K562 (cell line): ENCODE measurements around the gene CCNJL. TPM values are rescaled to one million over a fixed set of nuclear protein-coding genes. Genes with fewer than 3 reads are reported as not detected.
A peak's percentile ranks its signal among the peaks of the same experiment; 100 is the strongest.

Source experiments
- CHD2 ChIP-seq: IDR thresholded peaks from 2 replicates; pipeline ENCODE4 v1.6.1; 2011; ENCODE audit warnings: low read depth, low read length
- ERF ChIP-seq: fragments of 450-650 bp; formaldehyde crosslinking; IDR thresholded peaks from 2 replicates; pipeline ENCODE4 v1.4.0; 2020; ENCODE audit warnings: mild to moderate bottlenecking, mixed read lengths
- HDGF ChIP-seq: fragments of 450-650 bp; IDR thresholded peaks from 2 replicates; pipeline ENCODE4 v1.6.1; 2016
- HEY1 ChIP-seq: fragments of 250-450 bp; sonication (Bioruptor Pico); IDR thresholded peaks from 2 replicates; pipeline ENCODE4 v1.5.0; 2020; ENCODE audit warnings: mild to moderate bottlenecking, moderate library complexity, borderline replicate concordance
- HMBOX1 ChIP-seq: sonication (generic); IDR thresholded peaks from 2 replicates; pipeline ENCODE4 v1.6.1; 2016
- HNRNPK ChIP-seq: fragments of 200-400 bp; formaldehyde crosslinking; IDR thresholded peaks from one replicate; pipeline ENCODE4 v1.6.1; 2018; ENCODE audit warnings: mild to moderate bottlenecking, low read depth, low read length; ENCODE audit not compliant: poor library complexity, severe bottlenecking
- MBD1 ChIP-seq: fragments of 250-450 bp; sonication (Bioruptor Pico); IDR thresholded peaks from 2 replicates; pipeline ENCODE4 v1.8.0; 2022; ENCODE audit warnings: inconsistent platforms
- MYNN ChIP-seq, 2 experiments: sonication (generic); formaldehyde crosslinking in 1 of 2; IDR thresholded peaks; 2 replicates each; pipeline versions ENCODE4 v1.5.0 to v1.6.1; 2016 to 2020; ENCODE audit warnings: antibody characterized with exemption in 1 of 2, missing genetic modification reagents in 1 of 2
- NELFE ChIP-seq: IDR thresholded peaks from 2 replicates; pipeline ENCODE4 v1.6.1; 2011; ENCODE audit warnings: mild to moderate bottlenecking; ENCODE audit not compliant: insufficient read depth, insufficient read length
- NRF1 ChIP-seq, 2 experiments: fragments of 450-650 bp; IDR thresholded peaks in 1 of 2; conservative IDR thresholded peaks in 1 of 2; 2 replicates each; pipeline ENCODE4 v1.6.1; 2014; ENCODE audit warnings: mild to moderate bottlenecking in 2 of 2
- PBX2 ChIP-seq, 2 experiments: IDR thresholded peaks in 1 of 2; conservative IDR thresholded peaks in 1 of 2; 2 replicates each; pipeline ENCODE4 v1.6.1; 2016; ENCODE audit warnings: low read depth in 2 of 2, mild to moderate bottlenecking in 1 of 2, missing compliant biosample characterization in 1 of 2, missing genetic modification characterization in 1 of 2, moderate library complexity in 1 of 2
- PHF20 ChIP-seq: fragments of 450-650 bp; IDR thresholded peaks from 2 replicates; pipeline ENCODE4 v1.6.1; 2018; ENCODE audit not compliant: partially characterized antibody
- ZFP91 ChIP-seq: sonication (generic); formaldehyde crosslinking; IDR thresholded peaks from 2 replicates; pipeline ENCODE4 v1.8.0; 2022; ENCODE audit warnings: mild to moderate bottlenecking, missing genetic modification reagents
- ZNF232 ChIP-seq: sonication (generic); formaldehyde crosslinking; IDR thresholded peaks from 2 replicates; pipeline ENCODE4 v1.8.0; 2022; ENCODE audit warnings: mild to moderate bottlenecking, missing genetic modification reagents
- ZNF76 ChIP-seq: fragments of 250-450 bp; sonication (Bioruptor Pico); IDR thresholded peaks from 2 replicates; pipeline ENCODE4 v1.4.0; 2020; ENCODE audit warnings: mild to moderate bottlenecking, moderate library complexity, borderline replicate concordance
- ZNF77 ChIP-seq: fragments of 250-450 bp; sonication (Bioruptor Pico); IDR thresholded peaks from 2 replicates; pipeline ENCODE4 v1.5.0; 2020
- ZZZ3 ChIP-seq: fragments of 450-650 bp; IDR thresholded peaks from 2 replicates; pipeline ENCODE4 v1.6.1; 2016; ENCODE audit warnings: antibody characterized with exemption, mild to moderate bottlenecking, moderate library complexity
- polyA plus RNA-seq, 8 experiments: library from polyadenylated mRNA; depleted of rRNA in 4 of 8; stranded (reverse) in 5 of 8; unstranded in 3 of 8; fragments of >200 nt; fragmentation: Nextera tagmentation in 2 of 8; fragmentation: Illumina TruSeq in 1 of 8; extraction: Ambion mirVana in 2 of 8; extraction: Trizol in 1 of 8; gene quantifications; 2 replicates each; pipeline versions ENCODE4 v1.2.1 to v1.2.3, GENCODE V29; 2011 to 2014; ENCODE audit warnings: inconsistent platforms in 1 of 8, missing spikeins in 1 of 8
- total RNA-seq, 7 experiments: library from RNA; depleted of rRNA in 6 of 7; stranded (reverse); fragments of >200 nt in 6 of 7; fragmentation: Illumina TruSeq in 2 of 7; extraction: Trizol in 2 of 7; gene quantifications; 2 replicates each; pipeline versions ENCODE4 v1.2.1 to v1.2.3, GENCODE V29; 2011 to 2021; ENCODE audit warnings: low replicate concordance in 1 of 7

CCNJL gene
- total and polyA plus RNA-seq, 9 of the 15 experiments (the other 6 are each of a cell fraction or from before 2014, with no cell fraction given): 0.04 TPM; not detected in 8

GRCh38 chr5:160298189-160298588, 14.2 kb downstream of the CCNJL start (continued):
- TF ChIP-seq MBD1 (CRISPR knock-in tag) (no peak), MYNN (IDR thresholded peaks at IDR 0.05) (peak; percentile 34; the same call in 1 of the 2 replicates), MYNN (CRISPR knock-in tag; IDR thresholded peaks at IDR 0.05) (no peak), HEY1 (no peak), HMBOX1 (no peak), ZZZ3 (no peak), CHD2 (no peak), ERF (CRISPR knock-in tag) (no peak), NELFE (no peak), HNRNPK (no peak), ZNF77 (CRISPR knock-in tag) (no peak), ZNF76 (CRISPR knock-in tag) (no peak), NRF1 (conservative IDR thresholded peaks at IDR 0.05 in 1 of 2, IDR thresholded peaks at IDR 0.05 in 1 of 2) (peak; percentile 39 to 40; a peak in 3 of 4 replicates), PHF20 (no peak), ZNF232 (CRISPR knock-in tag) (no peak), ZFP91 (CRISPR knock-in tag) (no peak), PBX2 (CRISPR knock-in tag; IDR thresholded peaks at IDR 0.05; ENCODE audit: low read depth) (no peak), PBX2 (tag; conservative IDR thresholded peaks at IDR 0.05; ENCODE audit: low read depth) (0 out of 2 replicates have a peak, but pooled peaks have one; percentile 30), HDGF (no peak)
